ENCODE measurements around the gene ZNF697. TPM values are rescaled to one million over a fixed set of nuclear protein-coding genes. Genes with fewer than 3 reads are reported as not detected.
"Not testable (repeated sequence)": the region's sequence is repeated elsewhere in the genome, so short reads cannot be mapped to it uniquely, and the experiment has no call there.

ZNF697 gene
- total RNA-seq, 1 donor from 2014 or later, result 13.3 TPM

- DNase-seq, result no peak
These were observed 47.1 kb downstream of the ZNF697 start for GRCh38 chr1:119600976-119601375.

GRCh38 chr1:119600561-119600960 lies 47.5 kb downstream of the ZNF697 start:
- DNase-seq, result no peak

GRCh38 chr1:119595606-119596005 lies 52.5 kb downstream of the ZNF697 start:
- DNase-seq, result no peak

GRCh38 chr1:119595168-119595567 lies 52.9 kb downstream of the ZNF697 start:
- DNase-seq, result no peak

GRCh38 chr1:119594376-119594775 lies 53.7 kb downstream of the ZNF697 start:
- DNase-seq, result no peak

GRCh38 chr1:119593805-119594204 lies 54.3 kb downstream of the ZNF697 start:
- DNase-seq, result no peak

- DNase-seq, result no peak
These were observed 57.7 kb downstream of the ZNF697 start for GRCh38 chr1:119590393-119590792.

- DNase-seq, result no peak
These were observed 59.4 kb downstream of the ZNF697 start for GRCh38 chr1:119588621-119589020.

GRCh38 chr1:119587341-119587740 lies 60.7 kb downstream of the ZNF697 start:
- no peak for DNase-seq

- not testable (repeated sequence) for DNase-seq
These were observed 62.3 kb downstream of the ZNF697 start for GRCh38 chr1:119585801-119586200.

GRCh38 chr1:119582801-119583200 lies 65.3 kb downstream of the ZNF697 start:
- DNase-seq, result peak; percentile 6

GRCh38 chr1:119581076-119581475 lies 67.0 kb downstream of the ZNF697 start:
- not testable (repeated sequence) for DNase-seq

- DNase-seq, result no peak
These were observed 74.2 kb downstream of the ZNF697 start for GRCh38 chr1:119573886-119574285.

GRCh38 chr1:119569930-119570622 lies 78.0 kb downstream of the ZNF697 start:
- DNase-seq, result not testable (repeated sequence)

Other genes with a start within 250 kb of the ZNF697 start
- 0.20 TPM for gene HSD3B2, start 233.1 kb downstream of the ZNF697 start, total RNA-seq
- gene HSD3B1, start 141.1 kb downstream of the ZNF697 start, total RNA-seq, result 1.2 TPM
- 99.7 TPM for gene PHGDH, start 63.7 kb upstream of the ZNF697 start, total RNA-seq
- gene HMGCS2, start 120.6 kb upstream of the ZNF697 start, total RNA-seq, result 0.89 TPM
- not detected for gene REG4, start 163.2 kb upstream of the ZNF697 start, total RNA-seq
- gene ADAM30, start 248.2 kb upstream of the ZNF697 start, total RNA-seq, result not detected